Natural killer cell (primary cell): Measurements from ENCODE around the gene CCDC51. TPM values are rescaled to one million over a fixed set of nuclear protein-coding genes. Genes with fewer than 3 reads are reported as not detected.

ENCODE experiments used
- ATAC-seq, 3 donors: fragments of 150-1000 bp in 2 of 3; fragments of 200-7000 bp in 1 of 3; cut with Tn5 transposase; 1 replicate in 1 of 3; 2 replicates in 2 of 3; pipeline ENCODE4 v1.10.0; 2021; ENCODE audit warnings: mild to moderate bottlenecking in 2 of 3, moderate library complexity in 2 of 3
- DNase-seq, 2 donors: peaks; one replicate each; pipeline versions ENCODE4 v3.0.0 to v3.0.0-alpha.2; 2013 to 2021; ENCODE audit warnings: mixed read lengths in 1 of 2
- H3K27ac ChIP-seq: one replicate; pipeline ENCODE4 v1.5.1; 2013; ENCODE audit warnings: mild to moderate bottlenecking, low read length
- H3K27me3 ChIP-seq: one replicate; pipeline ENCODE4 v1.6.1; 2013; ENCODE audit warnings: low read length; ENCODE audit not compliant: control insufficient read depth, insufficient read depth
- H3K36me3 ChIP-seq: one replicate; pipeline ENCODE4 v1.6.1; 2013; ENCODE audit warnings: low read length; ENCODE audit not compliant: control insufficient read depth, insufficient read depth
- H3K4me1 ChIP-seq: one replicate; pipeline ENCODE4 v1.6.1; 2013; ENCODE audit warnings: low read length; ENCODE audit not compliant: control insufficient read depth, insufficient read depth
- H3K4me3 ChIP-seq: one replicate; pipeline ENCODE4 v1.5.1; 2013; ENCODE audit warnings: low read length
- H3K9me3 ChIP-seq: one replicate; pipeline ENCODE4 v1.6.1; 2013; ENCODE audit warnings: low read length; ENCODE audit not compliant: control insufficient read depth, insufficient read depth
- H3K27ac Mint-ChIP-seq, 2 donors: one replicate each; pipeline ENCODE4 v1.8.0; 2022; ENCODE audit warnings: mild to moderate bottlenecking in 2 of 2, mixed read lengths in 2 of 2, moderate library complexity in 1 of 2
- H3K27me3 Mint-ChIP-seq, 2 donors: one replicate each; pipeline ENCODE4 v1.8.0; 2022; ENCODE audit warnings: low read depth in 2 of 2, mixed read lengths in 2 of 2
- H3K36me3 Mint-ChIP-seq: one replicate; pipeline ENCODE4 v1.8.0; 2022; ENCODE audit warnings: mixed read lengths
- H3K4me1 Mint-ChIP-seq, 2 donors: one replicate each; pipeline ENCODE4 v1.8.0; 2022; ENCODE audit warnings: mixed read lengths in 2 of 2
- H3K4me3 Mint-ChIP-seq: one replicate; pipeline ENCODE4 v1.8.0; 2022; ENCODE audit warnings: mild to moderate bottlenecking, moderate library complexity, mixed read lengths
- H3K9me3 Mint-ChIP-seq, 2 donors: one replicate each; pipeline ENCODE4 v1.8.0; 2022; ENCODE audit warnings: mixed read lengths in 2 of 2
- WGBS: methylation state at CpG from one replicate; pipeline ENCODE4 v1.1.7; 2013; ENCODE audit warnings: missing lambda C conversion rate; ENCODE audit not compliant: insufficient coverage; 5-methylcytosine and 5-hydroxymethylcytosine counted together
- intact Hi-C: fragments of 100-400 bp; cut with micrococcal nuclease; formaldehyde crosslinking; loops from one replicate; pipeline ENCODE4 v1.14.2; 2022
- total RNA-seq, 4 donors: library from RNA; stranded (reverse); fragments of 120-200 nt in 1 of 4; gene quantifications; one replicate each; pipeline versions ENCODE4 v1.2.3 to v1.2.4, GENCODE V29; 2013 to 2022
- TF ChIP-seq, protein P1 (sequence below): fragments of 200-600 bp; IDR thresholded peaks from one replicate; pipeline ENCODE4 v1.8.0; 2022; ENCODE audit warnings: antibody characterized with exemption

The CCDC51 gene
- total RNA-seq, 3 donors from 2014 or later (not counting 1 experiment from before 2014, with no cell fraction given): 4.4 to 8.8 (median 6.8) TPM

DNA sequence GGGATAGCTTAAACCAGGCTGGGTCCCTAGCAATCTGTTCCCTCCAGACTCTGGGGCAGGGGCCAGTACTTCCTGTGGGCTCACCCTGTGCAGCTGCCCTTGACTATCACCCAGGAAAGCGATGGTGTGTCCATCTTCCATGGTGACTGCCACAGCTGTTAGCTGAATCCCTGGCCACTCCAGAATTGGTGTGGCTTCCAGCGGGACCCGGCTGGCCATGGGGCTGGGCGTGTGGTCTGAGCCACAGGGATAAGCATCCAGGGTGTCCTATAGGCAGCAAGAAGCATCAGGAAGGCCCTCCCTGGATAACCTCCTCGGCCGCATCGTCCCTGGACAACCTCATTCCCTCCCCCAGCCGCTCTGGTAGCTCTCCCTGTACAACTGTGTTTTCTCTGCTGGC, 17.2 kb downstream of the CCDC51 start:
- WGBS: 85% methylated on average over 8 of the region's 8 CpGs
- no peaks in the 10 kb centered on the region for H3K36me3 Mint-ChIP-seq
- ATAC-seq (no peak), DNase-seq (no peak)
- H3K27me3 Mint-ChIP-seq: peaks cover 0 to 3% of the 10 kb centered on the region in 2 donors
- no peak overlapping the region for H3K4me3 ChIP-seq
- intact Hi-C loops: no loop called here
- H3K9me3 ChIP-seq: no peaks in the 10 kb centered on the region
- peaks cover 0 to 8% of the 10 kb centered on the region in 2 donors for H3K4me1 Mint-ChIP-seq
- H3K4me3 Mint-ChIP-seq: no peak overlapping the region
- H3K27ac Mint-ChIP-seq: no peak overlapping the region
- no peak overlapping the region for H3K27ac ChIP-seq
- H3K27me3 ChIP-seq: no peaks in the 10 kb centered on the region
- no peaks in the 10 kb centered on the region for H3K4me1 ChIP-seq
- no peaks in the 10 kb centered on the region for H3K9me3 Mint-ChIP-seq
- TF ChIP-seq, protein P1, sequence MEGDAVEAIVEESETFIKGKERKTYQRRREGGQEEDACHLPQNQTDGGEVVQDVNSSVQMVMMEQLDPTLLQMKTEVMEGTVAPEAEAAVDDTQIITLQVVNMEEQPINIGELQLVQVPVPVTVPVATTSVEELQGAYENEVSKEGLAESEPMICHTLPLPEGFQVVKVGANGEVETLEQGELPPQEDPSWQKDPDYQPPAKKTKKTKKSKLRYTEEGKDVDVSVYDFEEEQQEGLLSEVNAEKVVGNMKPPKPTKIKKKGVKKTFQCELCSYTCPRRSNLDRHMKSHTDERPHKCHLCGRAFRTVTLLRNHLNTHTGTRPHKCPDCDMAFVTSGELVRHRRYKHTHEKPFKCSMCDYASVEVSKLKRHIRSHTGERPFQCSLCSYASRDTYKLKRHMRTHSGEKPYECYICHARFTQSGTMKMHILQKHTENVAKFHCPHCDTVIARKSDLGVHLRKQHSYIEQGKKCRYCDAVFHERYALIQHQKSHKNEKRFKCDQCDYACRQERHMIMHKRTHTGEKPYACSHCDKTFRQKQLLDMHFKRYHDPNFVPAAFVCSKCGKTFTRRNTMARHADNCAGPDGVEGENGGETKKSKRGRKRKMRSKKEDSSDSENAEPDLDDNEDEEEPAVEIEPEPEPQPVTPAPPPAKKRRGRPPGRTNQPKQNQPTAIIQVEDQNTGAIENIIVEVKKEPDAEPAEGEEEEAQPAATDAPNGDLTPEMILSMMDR: no peak
- no peaks in the 10 kb centered on the region for H3K36me3 ChIP-seq

DNA sequence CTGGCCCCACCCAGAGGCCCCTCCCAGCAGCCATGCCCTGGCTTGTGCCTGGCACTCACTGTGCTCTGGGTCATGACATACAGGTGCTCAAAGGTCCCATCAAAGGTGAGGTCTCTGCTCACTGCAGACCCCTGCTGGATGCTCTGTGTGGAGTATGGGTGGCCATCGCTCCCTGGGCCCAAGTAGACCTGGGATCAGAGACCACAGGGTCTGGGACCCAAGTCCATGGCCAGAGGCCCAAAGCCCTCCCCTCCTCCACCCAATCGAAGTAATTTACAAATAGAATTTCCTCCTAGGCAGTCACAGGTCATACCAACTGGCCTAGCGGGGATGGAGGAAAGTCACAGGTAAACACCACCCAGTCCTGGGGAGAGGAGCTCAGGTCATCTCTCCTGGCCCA, 17.6 kb downstream of the CCDC51 start:
- 86% methylated on average over 2 of the region's 3 CpGs for WGBS
- Histone ChIP-seq H3K27me3 (no peaks in the 10 kb centered on the region), H3K4me1 (no peaks in the 10 kb centered on the region), H3K4me3 (no peak overlapping the region), H3K36me3 (no peaks in the 10 kb centered on the region), H3K9me3 (no peaks in the 10 kb centered on the region), H3K27ac (no peak overlapping the region)
- intact Hi-C loops: no loop called here
- DNase-seq: no peak
- Mint-ChIP-seq H3K4me1 (peaks cover 0 to 4% of the 10 kb centered on the region in 2 donors), H3K9me3 (no peaks in the 10 kb centered on the region), H3K27ac (no peak overlapping the region), H3K4me3 (no peak overlapping the region), H3K27me3 (no peaks in the 10 kb centered on the region), H3K36me3 (no peaks in the 10 kb centered on the region)
- TF ChIP-seq, protein P1: no peak
- no peak for ATAC-seq

DNA sequence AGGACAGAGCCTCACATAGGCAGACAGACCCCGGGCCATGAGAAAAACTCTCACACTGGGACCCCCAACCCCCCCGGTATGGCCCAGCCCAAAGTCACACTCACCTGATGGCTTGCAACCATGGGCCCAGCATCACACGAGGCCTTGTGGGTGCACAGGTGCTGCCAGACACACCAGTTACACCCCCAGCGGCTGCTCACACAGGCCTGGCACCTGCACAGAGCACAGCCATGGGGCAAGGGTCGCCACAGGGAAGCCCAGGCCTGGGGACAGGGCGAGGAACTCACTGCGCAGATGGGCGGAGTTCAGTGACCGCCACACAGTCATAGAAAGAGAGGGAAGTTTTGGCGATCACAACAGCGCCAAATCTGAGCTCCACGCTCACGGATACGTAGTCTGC, 19.4 kb downstream of the CCDC51 start:
- Histone ChIP-seq H3K4me3 (no peak overlapping the region), H3K36me3 (no peaks in the 10 kb centered on the region), H3K9me3 (no peaks in the 10 kb centered on the region), H3K27me3 (no peaks in the 10 kb centered on the region), H3K4me1 (no peaks in the 10 kb centered on the region), H3K27ac (no peak overlapping the region)
- 89% methylated on average over 14 of the region's 14 CpGs for WGBS
- H3K27ac Mint-ChIP-seq: no peak overlapping the region
- intact Hi-C loops: no loop called here
- H3K36me3 Mint-ChIP-seq: no peaks in the 10 kb centered on the region
- peaks cover 0 to 4% of the 10 kb centered on the region in 2 donors for H3K4me1 Mint-ChIP-seq
- no peaks in the 10 kb centered on the region for H3K27me3 Mint-ChIP-seq
- ATAC-seq (no peak), DNase-seq (no peak)
- H3K9me3 Mint-ChIP-seq: no peaks in the 10 kb centered on the region
- TF ChIP-seq, protein P1: no peak
- H3K4me3 Mint-ChIP-seq: no peak overlapping the region

DNA sequence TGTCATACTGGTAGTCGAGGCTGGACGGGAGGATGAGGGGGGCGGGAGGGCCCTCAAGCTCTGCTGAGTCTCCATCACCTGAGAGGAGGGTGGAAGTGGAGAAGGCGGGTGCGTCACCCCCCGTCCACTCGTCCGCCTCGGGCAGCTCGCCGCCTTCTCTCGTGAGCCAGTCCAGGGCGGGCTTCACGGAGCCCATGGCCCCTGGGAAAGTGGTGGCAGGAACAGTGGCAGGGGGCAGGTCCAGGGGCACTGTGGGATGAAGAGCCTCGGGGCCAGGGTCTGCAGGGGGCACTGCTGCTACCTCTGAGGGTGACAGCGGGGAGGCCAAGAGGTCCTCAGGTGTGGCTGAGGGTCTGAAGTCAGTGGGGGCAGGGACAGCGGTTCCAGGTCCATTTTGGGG, 20.3 kb downstream of the CCDC51 start:
- Mint-ChIP-seq H3K4me3 (no peak overlapping the region), H3K4me1 (peaks cover 0 to under 1% of the 10 kb centered on the region in 2 donors), H3K36me3 (no peaks in the 10 kb centered on the region), H3K9me3 (no peaks in the 10 kb centered on the region), H3K27me3 (no peaks in the 10 kb centered on the region), H3K27ac (no peak overlapping the region)
- intact Hi-C loops: no loop called here
- Histone ChIP-seq H3K9me3 (no peaks in the 10 kb centered on the region), H3K4me1 (no peaks in the 10 kb centered on the region), H3K4me3 (no peak overlapping the region), H3K27ac (no peak overlapping the region), H3K36me3 (no peaks in the 10 kb centered on the region), H3K27me3 (no peaks in the 10 kb centered on the region)
- ATAC-seq (no peak), DNase-seq (no peak)
- 93% methylated on average over 17 of the region's 17 CpGs for WGBS
- TF ChIP-seq, protein P1: no peak
